HG03521 (cell line): Measurements from ENCODE around the gene SLC30A4.
A peak's percentile ranks its signal among the peaks of the same experiment; 100 is the strongest.

Source experiments
- ATAC-seq: cut with Tn5 transposase; IDR thresholded peaks from one replicate; pipeline ENCODE4 v1.9.1; 2021; ENCODE audit warnings: mild to moderate bottlenecking, moderate library complexity; ENCODE audit not compliant: unreplicated experiment

The SLC30A4 gene

DNA sequence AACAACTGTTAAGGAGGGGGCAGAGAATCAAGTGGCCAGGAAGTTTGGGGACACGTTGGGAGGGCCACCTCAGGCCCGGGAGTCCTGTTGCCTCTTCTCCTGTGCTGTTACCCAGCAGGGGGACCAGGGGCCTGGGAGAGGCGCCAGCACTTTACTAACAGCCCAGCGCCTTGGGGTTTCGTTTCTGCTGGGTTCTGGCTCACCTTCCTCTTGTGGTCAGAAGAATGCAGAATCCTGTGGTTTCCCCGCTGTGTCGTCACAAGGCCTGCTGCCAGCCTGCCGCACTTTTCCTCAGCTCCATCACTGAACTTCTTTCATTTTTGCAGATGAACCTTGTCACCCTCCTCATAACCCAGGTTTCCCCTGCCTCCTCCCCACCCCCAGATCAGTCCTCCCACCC is 67.7 kb downstream of the SLC30A4 start:
- ATAC-seq: no peak

DNA sequence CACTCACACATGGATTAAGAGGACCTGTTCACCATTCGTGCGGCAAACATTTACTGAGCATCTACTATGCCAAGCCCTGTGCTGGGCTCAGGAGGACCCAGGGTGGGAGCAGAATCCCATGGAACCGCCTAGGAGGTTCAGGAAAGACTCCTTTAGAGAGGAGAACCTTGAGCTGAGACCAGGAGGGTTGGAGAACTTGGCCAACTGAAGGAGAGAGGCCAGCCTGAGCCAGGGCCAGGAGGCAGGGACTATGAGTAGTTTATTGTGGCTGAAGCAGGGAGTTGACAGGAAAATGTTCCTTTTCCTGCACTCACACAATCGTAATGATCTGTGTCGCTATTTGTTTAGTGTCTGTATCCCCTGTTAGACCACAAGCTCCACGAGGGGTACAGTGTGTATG is 71.3 kb downstream of the SLC30A4 start:
- ATAC-seq: no peak

DNA sequence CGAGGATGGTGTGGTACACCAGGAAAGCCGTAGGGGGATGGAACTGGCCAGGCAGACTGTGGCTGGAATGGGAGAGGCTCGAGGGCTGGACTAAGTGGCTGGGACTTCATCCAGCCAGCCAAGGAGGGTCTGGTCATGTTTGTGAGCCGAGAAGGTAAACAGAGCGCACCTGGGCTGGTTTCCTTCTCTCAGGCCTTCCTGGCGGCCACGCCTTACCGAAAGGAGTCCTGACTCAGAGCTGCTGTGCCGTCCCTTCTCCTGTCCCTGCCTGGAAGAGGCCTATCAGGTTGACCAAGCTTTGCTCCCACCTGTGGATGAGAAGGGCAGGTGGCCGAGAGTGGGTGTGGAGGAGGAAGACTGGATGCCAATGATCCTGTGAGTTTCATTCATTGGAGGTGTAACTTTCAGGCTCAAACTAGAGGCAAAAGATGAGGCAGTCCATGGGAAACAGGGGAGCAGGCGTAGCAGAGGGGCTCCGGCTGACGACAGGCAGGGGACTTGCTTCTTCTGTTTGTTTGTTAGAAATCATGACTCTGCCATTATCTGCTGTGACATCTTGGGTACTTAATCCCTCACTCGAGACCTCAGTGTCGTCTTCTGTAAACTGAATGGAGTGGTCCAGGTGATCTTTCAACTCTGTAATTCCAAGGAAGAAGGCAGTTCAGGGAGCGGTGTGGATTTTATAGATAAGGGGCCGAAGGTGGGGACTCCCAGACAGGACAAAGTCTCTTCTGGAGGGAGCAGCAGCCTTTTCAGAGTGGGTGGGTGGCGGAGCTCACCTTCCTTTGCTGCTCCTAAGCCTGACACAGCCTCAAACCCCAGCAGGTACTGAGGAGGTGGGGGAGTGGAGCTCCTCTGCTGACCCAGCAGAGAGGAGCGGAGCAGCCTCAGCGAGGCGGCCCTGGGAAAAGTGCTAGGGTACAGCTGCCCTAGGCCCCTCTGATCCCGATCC is 72.4 kb downstream of the SLC30A4 start:
- ATAC-seq: no peak

DNA sequence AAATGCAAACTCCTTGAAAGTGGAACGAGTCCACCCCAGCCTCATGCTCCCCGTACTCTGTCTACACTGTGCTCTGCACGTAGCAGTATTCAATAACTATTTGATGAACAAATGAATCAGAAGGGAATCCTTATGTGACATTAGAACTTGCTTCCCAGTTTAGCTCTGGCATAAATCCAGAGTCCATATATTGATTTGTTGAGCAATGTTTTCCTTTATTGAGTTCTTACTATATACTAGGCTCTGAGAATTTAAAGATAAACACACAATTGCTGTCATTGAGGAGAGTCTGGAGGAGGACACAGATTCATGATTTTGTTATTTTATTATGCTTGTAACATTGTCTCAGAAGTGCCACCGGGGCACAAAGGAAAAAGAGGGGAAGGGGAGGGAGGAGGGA is 73.2 kb downstream of the SLC30A4 start:
- ATAC-seq: no peak

DNA sequence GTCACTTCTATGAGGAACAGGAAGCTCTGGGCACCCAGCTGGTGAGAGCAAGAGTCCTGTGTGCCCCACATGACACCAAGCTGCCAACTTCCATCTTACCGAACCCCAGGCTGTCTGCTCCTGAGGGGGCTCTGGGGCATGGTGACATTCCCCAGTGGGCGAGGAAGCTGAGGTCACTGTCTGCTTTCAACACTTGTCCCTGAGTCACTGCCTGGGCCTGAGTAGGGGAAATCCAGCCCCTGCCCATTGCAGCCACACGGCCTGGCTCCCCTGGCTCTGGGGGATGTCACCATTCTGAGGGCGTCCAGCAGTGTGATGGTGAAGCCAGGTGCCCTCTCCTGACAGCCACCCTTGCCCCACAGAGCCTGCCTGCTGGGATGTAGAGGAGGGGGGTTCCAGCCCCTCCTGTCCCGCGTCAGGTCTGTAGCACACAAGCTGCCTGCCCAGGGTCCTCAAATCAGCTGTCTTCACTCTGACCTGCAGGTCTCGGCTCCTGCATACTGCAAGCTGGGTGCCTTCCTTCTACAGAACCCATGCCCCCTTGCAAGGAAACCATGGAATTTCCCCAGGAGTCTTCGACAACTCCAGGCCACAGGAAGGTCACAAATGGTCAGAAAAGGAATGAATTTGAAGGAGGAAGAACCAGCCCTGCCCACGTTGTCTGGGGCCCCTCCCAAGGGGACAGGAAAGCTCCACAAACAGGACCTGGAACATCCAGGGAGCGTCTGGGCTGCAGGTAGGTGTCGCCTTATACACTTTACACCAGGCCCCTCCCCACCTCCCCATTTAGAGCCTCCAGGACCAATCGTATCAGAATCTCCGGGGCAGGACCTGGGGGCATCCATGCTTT is 74.3 kb downstream of the SLC30A4 start:
- ATAC-seq: no peak

DNA sequence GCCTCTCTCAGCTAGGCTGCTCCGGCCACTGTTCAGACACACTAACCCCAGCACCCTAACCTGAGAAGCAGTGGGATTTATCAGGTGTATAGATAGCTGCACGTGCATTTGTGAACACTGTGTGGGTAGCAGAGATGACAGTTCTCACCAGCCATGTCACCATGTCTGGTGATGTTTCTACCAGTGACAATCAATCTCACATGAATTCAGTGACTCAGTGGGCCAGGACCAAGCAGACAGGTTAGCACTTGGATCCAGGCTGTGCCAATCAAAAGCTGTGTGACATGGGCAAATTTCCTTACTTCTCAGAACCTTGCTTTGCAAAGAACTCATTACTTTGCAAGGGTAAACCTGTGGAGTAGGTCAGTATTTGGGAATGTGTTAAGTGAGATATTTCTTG is 78.9 kb downstream of the SLC30A4 start:
- no peak for ATAC-seq

DNA sequence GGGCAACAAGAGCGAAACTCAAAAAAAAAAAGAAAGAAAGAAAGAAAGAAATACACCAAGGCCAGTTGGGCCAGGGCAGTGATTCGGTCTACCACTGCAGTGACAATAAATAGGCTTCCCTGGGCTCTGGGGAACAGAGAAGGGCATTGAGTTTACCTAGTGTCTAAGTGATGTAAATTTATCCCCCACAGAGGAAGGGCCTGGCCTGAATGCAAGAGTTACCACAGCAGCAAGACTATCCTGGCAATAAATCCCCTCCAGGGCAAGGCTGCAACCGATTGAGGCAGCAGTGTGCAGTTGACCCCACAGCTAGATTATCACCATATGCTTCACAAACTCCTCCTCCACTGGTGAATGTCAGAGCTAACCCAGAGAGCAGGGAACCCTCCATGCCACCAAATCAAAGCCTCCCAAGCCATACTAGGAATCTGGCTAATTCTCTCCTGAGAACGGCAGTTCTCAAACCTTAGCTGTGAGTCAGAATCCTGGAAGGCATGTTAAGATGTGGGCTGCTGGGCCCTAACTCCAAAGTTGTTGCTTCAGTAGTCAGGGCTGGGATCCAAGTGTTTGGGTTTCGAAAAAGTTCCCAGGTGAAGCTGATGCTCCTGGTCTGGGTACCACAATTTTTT is 79.9 kb downstream of the SLC30A4 start:
- ATAC-seq: no peak

DNA sequence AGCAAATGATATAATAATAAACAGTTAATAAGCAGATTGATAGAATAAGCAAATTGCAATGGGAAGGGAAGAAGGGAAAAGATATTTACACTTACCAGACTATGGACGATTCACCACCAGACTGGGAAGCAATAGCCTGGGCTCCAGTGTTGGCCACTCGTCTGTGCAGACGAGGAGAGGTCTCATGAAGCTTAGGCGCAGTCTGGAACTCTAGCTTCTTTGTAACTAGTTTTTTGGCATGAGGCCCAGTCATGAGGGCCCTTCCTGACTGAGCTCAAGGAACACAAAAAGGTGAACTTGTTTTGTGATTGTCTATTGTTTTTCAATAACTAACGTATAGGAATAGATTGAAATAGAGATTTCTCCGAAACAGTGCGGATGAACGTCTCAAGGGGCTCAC is 80.9 kb downstream of the SLC30A4 start:
- no peak for ATAC-seq

DNA sequence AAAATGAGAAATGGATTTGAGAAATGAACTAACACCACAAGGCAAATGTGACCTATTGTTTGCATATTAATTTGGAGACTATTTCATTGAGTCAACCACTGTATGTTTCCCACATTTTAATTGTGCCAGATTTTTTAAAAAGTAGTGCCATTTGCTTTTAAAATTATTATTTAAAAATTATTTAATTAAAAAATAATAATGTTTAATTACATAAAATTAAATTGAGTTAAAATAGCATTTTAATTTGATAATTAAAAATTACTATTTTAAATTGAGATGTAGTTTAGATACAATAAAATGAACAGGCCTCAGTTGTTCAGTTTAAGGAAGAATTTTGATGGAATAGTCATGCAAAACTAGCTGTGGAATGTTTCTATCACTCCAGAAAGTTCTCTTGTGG is 81.5 kb downstream of the SLC30A4 start:
- ATAC-seq: no peak

DNA sequence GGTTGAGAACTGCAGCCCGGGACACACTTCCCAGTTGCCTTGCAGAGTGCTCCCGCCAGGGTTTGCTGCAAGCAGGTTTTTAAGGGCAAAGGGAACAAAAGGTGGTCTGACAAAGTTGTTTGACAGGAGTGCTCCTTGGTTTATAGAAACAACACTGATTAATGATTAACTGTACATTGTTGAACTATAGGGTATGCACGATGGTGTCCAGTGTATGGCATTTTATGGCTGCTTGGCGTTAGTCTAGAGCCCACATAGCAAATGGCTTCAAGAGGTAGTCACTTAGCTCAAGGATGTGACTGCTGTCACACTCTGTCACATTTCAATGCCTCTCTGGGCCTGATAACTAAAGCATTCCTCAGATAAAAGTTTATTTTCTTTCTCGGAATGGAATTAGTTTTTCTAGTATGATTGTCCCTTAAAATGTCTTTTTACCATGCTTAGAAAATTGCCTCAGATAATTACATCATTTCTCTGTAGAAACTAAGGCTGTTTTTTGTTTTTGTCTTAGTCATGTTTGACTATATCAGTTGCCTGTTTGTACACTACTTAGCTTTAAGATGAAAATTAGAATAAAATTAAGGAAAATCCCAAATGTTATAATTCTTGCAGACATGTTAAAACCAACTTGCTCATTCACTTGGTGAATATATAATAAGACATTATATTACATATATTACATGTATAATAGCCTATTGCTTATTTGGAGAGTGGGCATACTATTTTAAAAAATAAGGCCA is 82.9 kb downstream of the SLC30A4 start:
- ATAC-seq: no peak

DNA sequence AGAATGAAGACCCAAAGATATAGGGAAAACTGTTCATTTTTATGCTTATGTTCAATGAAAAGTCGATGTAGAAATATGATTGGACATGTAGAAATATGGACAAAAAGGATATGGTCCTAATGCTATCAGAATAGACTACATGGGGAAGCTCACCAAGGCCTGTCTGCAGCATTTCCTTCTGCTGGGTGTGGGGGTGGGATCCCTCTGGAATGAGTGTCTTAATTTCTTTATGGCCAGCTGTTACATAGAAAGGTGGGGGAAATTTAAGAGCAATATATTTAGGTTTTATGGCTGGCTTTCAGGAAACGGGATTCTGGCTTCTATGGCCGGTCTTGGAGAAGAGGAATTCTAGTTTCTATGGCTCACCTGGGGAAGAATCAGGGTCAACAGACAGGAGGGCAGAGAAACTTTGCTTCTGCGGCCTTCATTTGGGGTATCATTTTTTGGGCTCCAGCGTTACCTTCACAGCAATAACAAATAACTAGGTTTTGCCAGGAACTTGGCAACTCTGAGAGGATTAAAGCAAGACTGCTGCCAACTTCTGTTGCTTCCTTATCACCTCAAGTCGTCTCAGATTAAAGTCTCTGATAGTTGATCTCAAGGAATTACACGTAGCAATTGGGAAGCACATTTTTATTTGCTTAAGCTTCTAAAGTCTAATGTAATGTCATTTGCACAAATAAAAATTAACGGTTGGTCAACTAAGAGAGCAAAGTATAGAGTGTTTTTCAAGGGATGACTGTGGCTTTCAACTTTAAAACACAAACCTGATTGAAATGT is 87.2 kb downstream of the SLC30A4 start:
- no peak for ATAC-seq

DNA sequence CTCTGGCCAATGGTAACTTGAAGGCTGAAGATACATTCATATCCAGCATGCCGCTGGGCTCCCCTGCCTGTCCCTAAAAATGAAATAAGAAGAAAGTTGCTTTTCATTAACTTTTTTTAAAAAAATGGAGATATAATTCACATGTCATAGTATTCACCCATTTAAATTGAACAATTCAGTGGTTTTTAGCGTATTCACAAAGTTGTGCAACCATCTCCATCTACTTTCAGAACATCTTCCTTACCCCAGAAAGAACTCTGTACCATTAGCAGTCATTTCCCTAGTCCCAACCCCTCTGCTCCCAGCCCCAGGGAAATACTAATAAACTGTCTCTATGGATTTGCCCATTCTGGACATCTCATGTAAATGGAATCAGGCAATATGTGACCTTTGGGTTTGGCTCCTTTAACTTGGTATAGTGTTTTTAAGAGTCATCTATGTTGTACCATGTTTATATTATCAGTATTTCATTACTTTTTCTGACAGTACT is 88.4 kb downstream of the SLC30A4 start:
- no peak for ATAC-seq

DNA sequence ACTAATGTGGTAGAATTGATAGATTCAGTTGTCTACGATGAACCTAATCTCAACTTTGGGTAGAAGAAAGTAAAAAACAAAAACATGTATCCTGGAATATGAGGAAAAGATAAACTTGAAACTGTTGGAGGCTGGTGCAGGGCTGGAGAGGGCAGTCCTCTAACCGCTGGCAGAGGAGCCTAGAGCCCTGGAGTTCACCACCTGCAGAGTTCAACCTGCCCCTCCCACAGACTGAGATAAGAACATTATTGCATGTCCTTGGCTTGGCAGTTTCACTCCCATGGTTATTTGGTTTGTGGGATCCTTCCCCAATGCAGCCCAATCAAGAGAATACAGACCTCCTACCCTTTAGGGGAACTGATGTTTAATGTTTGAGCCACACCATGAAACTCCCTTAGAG is 91.0 kb downstream of the SLC30A4 start:
- ATAC-seq: no peak

DNA sequence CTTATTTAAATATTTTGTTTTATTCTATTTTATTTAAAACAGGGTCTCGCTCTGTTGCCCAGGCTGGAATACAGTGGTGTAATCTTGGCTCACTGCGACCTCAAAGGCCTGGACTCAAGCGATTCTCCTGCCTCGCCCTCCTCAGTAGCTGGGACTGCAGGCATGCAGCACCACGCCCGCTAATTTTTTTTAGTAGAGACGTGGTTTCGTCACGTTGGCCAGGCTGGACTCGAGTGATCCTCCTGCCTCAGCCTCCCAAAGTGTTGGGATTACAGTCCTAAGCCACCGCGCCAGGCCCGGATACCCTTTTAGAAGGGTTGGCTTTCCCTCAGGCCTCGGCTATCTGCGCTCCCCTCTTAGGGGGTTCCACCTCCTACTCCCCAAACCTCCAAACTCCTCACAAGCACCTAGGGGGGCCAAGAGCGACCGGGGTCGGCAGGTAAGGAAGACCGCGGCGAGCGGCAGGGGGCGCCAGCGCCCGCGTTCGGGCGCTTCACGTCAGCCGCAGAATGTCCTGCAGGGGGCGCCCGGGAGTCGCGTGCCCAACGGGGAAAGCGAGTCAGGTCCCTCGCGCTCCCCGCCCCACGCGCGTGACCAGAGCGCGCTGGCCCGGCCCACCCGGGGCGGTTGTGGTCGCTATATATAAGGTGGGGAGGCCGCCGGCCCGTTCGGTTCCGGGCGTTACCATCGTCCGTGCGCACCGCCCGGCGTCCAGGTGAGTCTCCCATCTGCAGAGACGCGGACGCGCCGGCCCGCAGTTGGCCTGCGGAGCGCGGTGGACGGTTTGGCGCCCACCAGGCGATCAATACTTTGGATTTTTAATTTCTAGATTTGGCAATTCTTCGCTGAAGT is 92.4 kb downstream of the SLC30A4 start:
- peak; percentile 61 for ATAC-seq
